Measurements from ENCODE around the gene STX16. TPM values are rescaled to one million over a fixed set of nuclear protein-coding genes. Genes with fewer than 3 reads are reported as not detected.

STX16 gene
- total and polyA plus RNA-seq, 2 of the 13 experiments (the other 11 are each of a cell fraction or from before 2014, with no cell fraction given): 28.0 to 72.7 TPM

DNA sequence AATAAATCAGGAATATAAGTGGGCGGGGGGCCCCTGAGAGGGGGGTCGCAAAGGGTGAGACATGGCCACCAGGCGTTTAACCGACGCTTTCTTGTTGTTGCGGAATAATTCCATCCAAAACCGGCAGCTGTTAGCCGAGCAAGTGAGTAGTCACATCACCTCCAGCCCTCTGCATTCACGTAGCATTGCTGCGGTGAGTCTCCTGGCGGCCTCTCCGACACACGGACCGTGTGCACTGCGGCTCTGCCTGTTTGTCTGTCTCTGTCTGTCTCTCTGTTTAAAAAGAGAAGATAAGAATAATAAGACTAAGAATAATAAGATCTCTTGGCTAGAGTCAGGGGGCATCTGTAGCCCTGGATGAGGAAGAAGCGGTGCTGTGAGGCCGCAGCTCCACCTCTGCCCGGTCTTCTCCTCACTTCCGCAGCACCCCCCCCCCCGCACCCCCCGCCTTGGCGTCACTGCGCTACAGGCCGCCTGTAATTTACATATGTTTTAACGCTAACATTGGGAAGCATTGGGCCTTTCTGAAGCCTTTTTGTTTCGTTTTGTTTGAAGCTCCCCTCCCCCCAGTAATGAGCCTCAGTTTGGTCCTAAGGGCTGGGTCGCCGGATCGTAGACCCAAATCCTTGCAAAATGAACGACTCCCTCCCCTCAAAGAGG, 993 bp downstream of the STX16 start (continued):
- TF ChIP-seq ZNF678 (CRISPR knock-in tag; IDR thresholded peaks at IDR 0.05) (0 out of 2 replicates have a peak, but pooled peaks have one; percentile 2), PHB2 (IDR thresholded peaks at IDR 0.05; ENCODE audit: partially characterized antibody) (no peak), MYC (CRISPR knock-in tag; IDR thresholded peaks at IDR 0.05; ENCODE audit: borderline replicate concordance) (peak; percentile 47; the same call in 1 of the 2 replicates), MYPOP (CRISPR knock-in tag; IDR thresholded peaks at IDR 0.05) (peak; percentile 49; the same call in 1 of the 2 replicates), KDM4B (CRISPR knock-in tag; IDR thresholded peaks at IDR 0.05) (peak; percentile 33; the same call in 1 of the 2 replicates), ZFP36L1 (CRISPR knock-in tag; IDR thresholded peaks at IDR 0.05) (no peak), ZNF501 (CRISPR knock-in tag; IDR thresholded peaks at IDR 0.05) (no peak), RBFOX2 (IDR thresholded peaks at IDR 0.05; ENCODE audit: low read depth, low read length) (peak; percentile 64), PCBP2 (optimal IDR thresholded peaks at IDR 0.05; ENCODE audit: low read depth, low read length, poor library complexity, severe bottlenecking) (no peak), NFIB (CRISPR knock-in tag; IDR thresholded peaks at IDR 0.05; ENCODE audit: borderline replicate concordance) (no peak), MAF1 (CRISPR knock-in tag; IDR thresholded peaks at IDR 0.05; ENCODE audit: borderline replicate concordance) (no peak), RBM39 (IDR thresholded peaks at IDR 0.05; ENCODE audit: low read depth, low read length, poor library complexity, severe bottlenecking) (no peak), MYNN (CRISPR knock-in tag; IDR thresholded peaks at IDR 0.05; ENCODE audit: low read depth) (no peak), ZNF292 (CRISPR knock-in tag; IDR thresholded peaks at IDR 0.05; ENCODE audit: borderline replicate concordance, low read depth) (peak; percentile 50; the same call in 1 of the 2 replicates), RFXANK (CRISPR knock-in tag; IDR thresholded peaks at IDR 0.05) (no peak), SP4 (CRISPR knock-in tag; IDR thresholded peaks at IDR 0.05) (no peak; the same call in 1 of the 2 replicates), ZIK1 (CRISPR knock-in tag; IDR thresholded peaks at IDR 0.05; ENCODE audit: borderline replicate concordance, low read depth) (no peak), ZNF724P (CRISPR knock-in tag; IDR thresholded peaks at IDR 0.05; ENCODE audit: borderline replicate concordance) (no peak), SAFB2 (CRISPR knock-in tag; IDR thresholded peaks at IDR 0.05; ENCODE audit: borderline replicate concordance, low read depth) (no peak; the same call in 1 of the 2 replicates)
- TF ChIP-seq, protein P1, sequence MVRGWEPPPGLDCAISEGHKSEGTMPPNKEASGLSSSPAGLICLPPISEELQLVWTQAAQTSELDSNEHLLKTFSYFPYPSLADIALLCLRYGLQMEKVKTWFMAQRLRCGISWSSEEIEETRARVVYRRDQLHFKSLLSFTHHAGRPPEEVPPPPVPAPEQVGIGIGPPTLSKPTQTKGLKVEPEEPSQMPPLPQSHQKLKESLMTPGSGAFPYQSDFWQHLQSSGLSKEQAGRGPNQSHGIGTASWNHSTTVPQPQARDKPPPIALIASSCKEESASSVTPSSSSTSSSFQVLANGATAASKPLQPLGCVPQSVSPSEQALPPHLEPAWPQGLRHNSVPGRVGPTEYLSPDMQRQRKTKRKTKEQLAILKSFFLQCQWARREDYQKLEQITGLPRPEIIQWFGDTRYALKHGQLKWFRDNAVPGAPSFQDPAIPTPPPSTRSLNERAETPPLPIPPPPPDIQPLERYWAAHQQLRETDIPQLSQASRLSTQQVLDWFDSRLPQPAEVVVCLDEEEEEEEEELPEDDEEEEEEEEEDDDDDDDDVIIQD (CRISPR knock-in tag; IDR thresholded peaks at IDR 0.05; ENCODE audit: low read depth): no peak
- TF ChIP-seq, protein P2, sequence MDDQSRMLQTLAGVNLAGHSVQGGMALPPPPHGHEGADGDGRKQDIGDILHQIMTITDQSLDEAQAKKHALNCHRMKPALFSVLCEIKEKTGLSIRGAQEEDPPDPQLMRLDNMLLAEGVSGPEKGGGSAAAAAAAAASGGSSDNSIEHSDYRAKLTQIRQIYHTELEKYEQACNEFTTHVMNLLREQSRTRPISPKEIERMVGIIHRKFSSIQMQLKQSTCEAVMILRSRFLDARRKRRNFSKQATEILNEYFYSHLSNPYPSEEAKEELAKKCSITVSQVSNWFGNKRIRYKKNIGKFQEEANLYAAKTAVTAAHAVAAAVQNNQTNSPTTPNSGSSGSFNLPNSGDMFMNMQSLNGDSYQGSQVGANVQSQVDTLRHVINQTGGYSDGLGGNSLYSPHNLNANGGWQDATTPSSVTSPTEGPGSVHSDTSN (CRISPR knock-in tag; IDR thresholded peaks at IDR 0.05; ENCODE audit: borderline replicate concordance): no peak
- TF ChIP-seq, protein P3, sequence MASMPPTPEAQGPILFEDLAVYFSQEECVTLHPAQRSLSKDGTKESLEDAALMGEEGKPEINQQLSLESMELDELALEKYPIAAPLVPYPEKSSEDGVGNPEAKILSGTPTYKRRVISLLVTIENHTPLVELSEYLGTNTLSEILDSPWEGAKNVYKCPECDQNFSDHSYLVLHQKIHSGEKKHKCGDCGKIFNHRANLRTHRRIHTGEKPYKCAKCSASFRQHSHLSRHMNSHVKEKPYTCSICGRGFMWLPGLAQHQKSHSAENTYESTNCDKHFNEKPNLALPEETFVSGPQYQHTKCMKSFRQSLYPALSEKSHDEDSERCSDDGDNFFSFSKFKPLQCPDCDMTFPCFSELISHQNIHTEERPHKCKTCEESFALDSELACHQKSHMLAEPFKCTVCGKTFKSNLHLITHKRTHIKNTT (CRISPR knock-in tag; IDR thresholded peaks at IDR 0.05): no peak
- TF ChIP-seq, protein P4, sequence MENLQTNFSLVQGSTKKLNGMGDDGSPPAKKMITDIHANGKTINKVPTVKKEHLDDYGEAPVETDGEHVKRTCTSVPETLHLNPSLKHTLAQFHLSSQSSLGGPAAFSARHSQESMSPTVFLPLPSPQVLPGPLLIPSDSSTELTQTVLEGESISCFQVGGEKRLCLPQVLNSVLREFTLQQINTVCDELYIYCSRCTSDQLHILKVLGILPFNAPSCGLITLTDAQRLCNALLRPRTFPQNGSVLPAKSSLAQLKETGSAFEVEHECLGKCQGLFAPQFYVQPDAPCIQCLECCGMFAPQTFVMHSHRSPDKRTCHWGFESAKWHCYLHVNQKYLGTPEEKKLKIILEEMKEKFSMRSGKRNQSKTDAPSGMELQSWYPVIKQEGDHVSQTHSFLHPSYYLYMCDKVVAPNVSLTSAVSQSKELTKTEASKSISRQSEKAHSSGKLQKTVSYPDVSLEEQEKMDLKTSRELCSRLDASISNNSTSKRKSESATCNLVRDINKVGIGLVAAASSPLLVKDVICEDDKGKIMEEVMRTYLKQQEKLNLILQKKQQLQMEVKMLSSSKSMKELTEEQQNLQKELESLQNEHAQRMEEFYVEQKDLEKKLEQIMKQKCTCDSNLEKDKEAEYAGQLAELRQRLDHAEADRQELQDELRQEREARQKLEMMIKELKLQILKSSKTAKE (CRISPR knock-in tag; IDR thresholded peaks at IDR 0.05; ENCODE audit: borderline replicate concordance): no peak
